MM.1S (cell line): ENCODE results near the gene PSMD11.

ENCODE experiments used
- CTCF ChIP-seq: fragments of 300-600 bp; sonication (generic); IDR thresholded peaks from 2 replicates; pipeline ENCODE4 v1.5.1; 2016; ENCODE audit warnings: antibody characterized with exemption, low read length, mixed read lengths
- EZH2 ChIP-seq: fragments of 300-600 bp; sonication (generic); optimal IDR thresholded peaks from 2 replicates; pipeline ENCODE3; 2017; ENCODE audit warnings: low read depth, mild to moderate bottlenecking, antibody characterized with exemption, low read length, mixed read lengths

GRCh38 chr17:32461498-32461852, 17.2 kb downstream of the PSMD11 start:
- TF ChIP-seq CTCF, result no peak
- TF ChIP-seq EZH2, result no peak
